Heart left ventricle (tissue), 13 donors: Measurements from ENCODE around the gene DHFR2.

Experiments
- CTCF ChIP-seq, 12 donors: fragments of 200-600 bp; sonication (generic) in 4 of 12; IDR thresholded peaks; one replicate each; pipeline versions ENCODE4 v1.5.0 to v1.8.0; 2018 to 2022; ENCODE audit warnings: antibody characterized with exemption in 12 of 12, mild to moderate bottlenecking in 5 of 12
- POLR2A ChIP-seq, 2 donors: fragments of 450-650 bp; IDR thresholded peaks; one replicate each; pipeline ENCODE4 v1.6.1; 2017; ENCODE audit warnings: antibody characterized with exemption in 2 of 2, mild to moderate bottlenecking in 2 of 2, moderate library complexity in 2 of 2
- donor health status: ischemic (EF 13 %, LVEDD 7.1; RV severe dilation, severe dysfunction).
- donor health status: DM: no; HTN: yes; CAD: no.
- donor health status: DM: no; HTN: no; CAD: no.
- donor health status: ischemic (EF 25% LVEDD 6.9; RV normal size, moderate dysfunction).
- donor health status: ischemic (EF 25% LVEDD 5.7; RV mildly dilated, moderate dysfunction).
- donor health status: ischemic (EF 35%, LVEDD 5.7; RV mildly dilated, moderate dysfunction).
- donor health status: nonischemic (EF 11% LVEDD 7.7; RV severe dilation, severe dysfunction).
- donor health status: DM: yes; HTN: yes; CAD: no.
- donor health status: PGD.
- donor health status: ischemic (EF 29% LVEDD 5.4; RV normal size, mild dysfunction).
- donor health status: nonischemic (EF 23%, LVEDD 6.1; RV moderate dilation, normal function).

GRCh38 chr3:94082391-94082937 is 19.7 kb upstream of the DHFR2 start:
- TF ChIP-seq POLR2A (IDR thresholded peaks at IDR 0.05) (no peak), CTCF (IDR thresholded peaks at IDR 0.05) (no peak)
